Thyroid gland (tissue), 4 donors: Measurements from ENCODE around the gene FRMD4A. TPM values are rescaled to one million over a fixed set of nuclear protein-coding genes. Genes with fewer than 3 reads are reported as not detected.

Experiments
- DNase-seq, 2 donors: peaks; one replicate each; pipeline ENCODE4 v3.0.0-alpha.2; 2019
- H3K27ac ChIP-seq, 3 donors: fragments of 200-600 bp; sonication (generic); 1 replicate in 2 of 3; 2 replicates in 1 of 3; pipeline ENCODE4 v1.5.1; 2016 to 2019; ENCODE audit warnings: mild to moderate bottlenecking in 1 of 3, moderate library complexity in 1 of 3
- H3K27me3 ChIP-seq: fragments of 200-600 bp; sonication (generic); one replicate; pipeline ENCODE4 v1.5.1; 2019
- H3K36me3 ChIP-seq, 2 donors: fragments of 200-600 bp; sonication (generic); one replicate each; pipeline ENCODE4 v1.5.1; 2016 to 2019
- H3K4me1 ChIP-seq, 2 donors: fragments of 200-600 bp; sonication (generic); one replicate each; pipeline ENCODE4 v1.5.1; 2017 to 2019
- H3K4me3 ChIP-seq, 3 donors: fragments of 200-600 bp; sonication (generic); replicated peaks in 1 of 3; 1 replicate in 2 of 3; 2 replicates in 1 of 3; pipeline ENCODE4 v1.5.1; 2016; ENCODE audit warnings: mild to moderate bottlenecking in 1 of 3
- H3K9me3 ChIP-seq: fragments of 200-600 bp; sonication (generic); one replicate; pipeline ENCODE4 v1.5.1; 2017
- CTCF ChIP-seq, 6 experiments: fragments of 200-600 bp in 3 of 6; fragments of 450-650 bp in 3 of 6; sonication (generic) in 3 of 6; IDR thresholded peaks; one replicate each; pipeline ENCODE4 v1.5.1; 2016 to 2019; ENCODE audit warnings: antibody characterized with exemption in 6 of 6, mild to moderate bottlenecking in 2 of 6, inconsistent platforms in 1 of 6, moderate library complexity in 1 of 6
- POLR2A ChIP-seq, 2 donors: fragments of 450-650 bp; IDR thresholded peaks; one replicate each; pipeline ENCODE4 v1.6.1; 2017; ENCODE audit warnings: antibody characterized with exemption in 2 of 2, mild to moderate bottlenecking in 2 of 2, moderate library complexity in 1 of 2
- WGBS, 2 donors: methylation state at CpG; one replicate each; pipeline ENCODE4 v1.1.5; 2017; 5-methylcytosine and 5-hydroxymethylcytosine counted together
- intact Hi-C: fragments of 100-400 bp; cut with DNase I; formaldehyde crosslinking; loops from one replicate; pipeline ENCODE4 v1.15.1; 2023
- total RNA-seq, 4 donors: library from RNA; depleted of rRNA; stranded (reverse); fragments of >200 nt; gene quantifications; one replicate each; pipeline ENCODE4 v1.2.3, GENCODE V29; 2016

Gene FRMD4A
- total RNA-seq, 4 donors from 2014 or later, result 10.6 to 18.6 (median 16.3) TPM

- H3K4me1 ChIP-seq, result no peaks in the 10 kb centered on the region
- H3K4me3 ChIP-seq, result no peak overlapping the region
- H3K27ac ChIP-seq, result no peak overlapping the region
- DNase-seq, result no peak
- WGBS, 2 donors, result 80 to 95% methylated on average over 4 of the region's 4 CpGs
- intact Hi-C loops, result no loop called here
- no peaks in the 10 kb centered on the region for H3K27me3 ChIP-seq
- no peaks in the 10 kb centered on the region for H3K9me3 ChIP-seq
- TF ChIP-seq CTCF (IDR thresholded peaks at IDR 0.05), result no peak
- no peak for TF ChIP-seq POLR2A (IDR thresholded peaks at IDR 0.05)
- no peaks in the 10 kb centered on the region for H3K36me3 ChIP-seq
These were observed 201.0 kb downstream of the FRMD4A start for GRCh38 chr10:14129770-14130169.

- no peaks in the 10 kb centered on the region for H3K27me3 ChIP-seq
- H3K4me3 ChIP-seq, result no peak overlapping the region
- 89% methylated on average over 8 of the region's 8 CpGs for WGBS, 2 donors
- no peaks in the 10 kb centered on the region for H3K4me1 ChIP-seq
- no peak for DNase-seq
- no peaks in the 10 kb centered on the region for H3K9me3 ChIP-seq
- intact Hi-C loops, result no loop called here
- TF ChIP-seq CTCF (IDR thresholded peaks at IDR 0.05) (no peak), POLR2A (IDR thresholded peaks at IDR 0.05) (no peak)
- H3K27ac ChIP-seq, result no peak overlapping the region
- H3K36me3 ChIP-seq, result no peaks in the 10 kb centered on the region
These were observed 202.2 kb downstream of the FRMD4A start for GRCh38 chr10:14128519-14128918.

- intact Hi-C loops, result no loop called here
- Histone ChIP-seq H3K36me3 (no peaks in the 10 kb centered on the region), H3K9me3 (no peaks in the 10 kb centered on the region), H3K27ac (no peak overlapping the region), H3K4me1 (no peaks in the 10 kb centered on the region), H3K27me3 (no peaks in the 10 kb centered on the region), H3K4me3 (no peak overlapping the region)
- 70 to 75% methylated on average over 5 to 6 of the region's 6 CpGs for WGBS, 2 donors
- TF ChIP-seq POLR2A (IDR thresholded peaks at IDR 0.05) (no peak), CTCF (IDR thresholded peaks at IDR 0.05) (no peak)
- DNase-seq, result peak; percentile 12 to 14
These were observed 203.9 kb downstream of the FRMD4A start for GRCh38 chr10:14126697-14127440.

GRCh38 chr10:14125564-14125963 lies 205.2 kb downstream of the FRMD4A start:
- DNase-seq, result no peak
- Histone ChIP-seq H3K4me1 (no peaks in the 10 kb centered on the region), H3K36me3 (no peaks in the 10 kb centered on the region), H3K9me3 (no peaks in the 10 kb centered on the region), H3K27me3 (no peaks in the 10 kb centered on the region), H3K4me3 (no peak overlapping the region), H3K27ac (no peak overlapping the region)
- intact Hi-C loops, result no loop called here
- 91 to 93% methylated on average over 6 of the region's 6 CpGs for WGBS, 2 donors
- no peak for TF ChIP-seq POLR2A (IDR thresholded peaks at IDR 0.05)
- no peak for TF ChIP-seq CTCF (IDR thresholded peaks at IDR 0.05)

GRCh38 chr10:14124941-14125340 lies 205.8 kb downstream of the FRMD4A start:
- H3K9me3 ChIP-seq, result no peaks in the 10 kb centered on the region
- intact Hi-C loops, result no loop called here
- no peaks in the 10 kb centered on the region for H3K27me3 ChIP-seq
- no peak for TF ChIP-seq CTCF (IDR thresholded peaks at IDR 0.05)
- no peak for TF ChIP-seq POLR2A (IDR thresholded peaks at IDR 0.05)
- no peaks in the 10 kb centered on the region for H3K4me1 ChIP-seq
- H3K36me3 ChIP-seq, result no peaks in the 10 kb centered on the region
- no peak for DNase-seq
- H3K27ac ChIP-seq, result no peak overlapping the region
- H3K4me3 ChIP-seq, result no peak overlapping the region
- WGBS, 2 donors, result 85 to 88% methylated on average over 7 of the region's 7 CpGs
